H1 (cell line): ENCODE data around the gene EMC10.

Experiments used
- BRCA1 ChIP-seq: IDR thresholded peaks from 2 replicates; pipeline ENCODE4 v1.6.1; 2012; ENCODE audit warnings: low read depth, low read length, improper control_type of control experiment
- EZH2 ChIP-seq: fragments of 200-600 bp; sonication (generic); IDR thresholded peaks from 2 replicates; pipeline ENCODE4 v1.7.1; 2012; ENCODE audit warnings: low read depth, mild to moderate bottlenecking, moderate library complexity, low read length, inconsistent platforms; ENCODE audit not compliant: severe bottlenecking
- GABPA ChIP-seq: IDR thresholded peaks from 2 replicates; pipeline ENCODE4 v1.6.1; 2011; ENCODE audit warnings: mild to moderate bottlenecking, low read length, moderate library complexity, borderline replicate concordance; ENCODE audit not compliant: insufficient read depth
- JUN ChIP-seq: IDR thresholded peaks from 2 replicates; pipeline ENCODE4 v1.6.1; 2011; ENCODE audit warnings: low read depth, mild to moderate bottlenecking, improper control_type of control experiment, low read length
- JUND ChIP-seq: IDR thresholded peaks from 2 replicates; pipeline ENCODE4 v1.6.1; 2011; ENCODE audit warnings: mild to moderate bottlenecking, improper control_type of control experiment, low read length
- KDM1A ChIP-seq: fragments of 200-600, 300-600 bp; sonication (generic); IDR thresholded peaks from 2 replicates; pipeline ENCODE4 v1.7.1; 2016; ENCODE audit warnings: mild to moderate bottlenecking, low read length, borderline replicate concordance
- MAFK ChIP-seq: IDR thresholded peaks from 2 replicates; pipeline ENCODE4 v1.6.1; 2012; ENCODE audit warnings: low read depth, mild to moderate bottlenecking, improper control_type of control experiment, low read length
- POLR2A ChIP-seq, 2 experiments: IDR thresholded peaks; 1 replicate in 1 of 2; 2 replicates in 1 of 2; pipeline ENCODE4 v1.6.1; 2011; ENCODE audit warnings: low read depth in 2 of 2, low read length in 2 of 2, mild to moderate bottlenecking in 2 of 2; ENCODE audit errors: control extremely low read depth in 1 of 2
- RFX5 ChIP-seq: IDR thresholded peaks from 2 replicates; pipeline ENCODE4 v1.6.1; 2011; ENCODE audit warnings: low read depth, low read length, improper control_type of control experiment, borderline replicate concordance
- SIN3A ChIP-seq, 2 experiments: IDR thresholded peaks in 1 of 2; conservative IDR thresholded peaks in 1 of 2; 2 replicates each; pipeline ENCODE4 v1.6.1; 2011 to 2012; ENCODE audit warnings: low read length in 2 of 2, improper control_type of control experiment in 1 of 2, low read depth in 1 of 2, mild to moderate bottlenecking in 1 of 2
- SUZ12 ChIP-seq: fragments of 200-600 bp; sonication (generic); IDR thresholded peaks from 2 replicates; pipeline ENCODE4 v1.6.1; 2012; ENCODE audit warnings: mild to moderate bottlenecking, inconsistent platforms, low read length, moderate library complexity, mixed read lengths
- TAF7 ChIP-seq: optimal IDR thresholded peaks from 2 replicates; pipeline ENCODE3; 2011; ENCODE audit warnings: low read depth, mild to moderate bottlenecking, inconsistent platforms, low read length, moderate library complexity, borderline replicate concordance
- TF ChIP-seq, protein P1 (sequence below), 3 experiments: IDR thresholded peaks; 1 replicate in 2 of 3; 2 replicates in 1 of 3; pipeline versions ENCODE4 v1.5.1 to v1.6.1; 2011; ENCODE audit warnings: low read length in 3 of 3, mild to moderate bottlenecking in 3 of 3, inconsistent platforms in 2 of 3, low read depth in 1 of 3, moderate library complexity in 1 of 3; ENCODE audit not compliant: insufficient read depth in 1 of 3; ENCODE audit errors: control extremely low read depth in 1 of 3

DNA sequence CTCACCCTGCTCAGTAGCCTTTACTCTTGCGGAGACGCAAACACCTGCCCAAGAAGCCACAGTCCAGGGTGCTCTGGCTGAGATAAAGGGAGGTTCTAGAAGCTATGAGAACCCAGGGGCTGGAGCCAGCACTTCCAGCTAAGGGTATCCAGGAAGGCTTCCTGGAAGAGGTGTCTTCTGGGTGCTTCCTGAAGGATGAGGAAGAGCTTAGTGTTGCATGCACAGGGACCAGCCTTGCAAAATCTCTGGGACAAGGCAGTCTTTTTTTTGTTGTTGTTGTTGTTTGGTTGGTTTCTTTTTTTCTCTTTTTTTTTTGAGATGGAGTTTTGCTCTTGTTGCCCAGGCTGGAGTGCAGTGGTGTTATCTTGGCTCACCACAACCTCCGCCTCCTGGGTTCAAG, 23.1 kb upstream of the EMC10 start:
- TF ChIP-seq, protein P1, sequence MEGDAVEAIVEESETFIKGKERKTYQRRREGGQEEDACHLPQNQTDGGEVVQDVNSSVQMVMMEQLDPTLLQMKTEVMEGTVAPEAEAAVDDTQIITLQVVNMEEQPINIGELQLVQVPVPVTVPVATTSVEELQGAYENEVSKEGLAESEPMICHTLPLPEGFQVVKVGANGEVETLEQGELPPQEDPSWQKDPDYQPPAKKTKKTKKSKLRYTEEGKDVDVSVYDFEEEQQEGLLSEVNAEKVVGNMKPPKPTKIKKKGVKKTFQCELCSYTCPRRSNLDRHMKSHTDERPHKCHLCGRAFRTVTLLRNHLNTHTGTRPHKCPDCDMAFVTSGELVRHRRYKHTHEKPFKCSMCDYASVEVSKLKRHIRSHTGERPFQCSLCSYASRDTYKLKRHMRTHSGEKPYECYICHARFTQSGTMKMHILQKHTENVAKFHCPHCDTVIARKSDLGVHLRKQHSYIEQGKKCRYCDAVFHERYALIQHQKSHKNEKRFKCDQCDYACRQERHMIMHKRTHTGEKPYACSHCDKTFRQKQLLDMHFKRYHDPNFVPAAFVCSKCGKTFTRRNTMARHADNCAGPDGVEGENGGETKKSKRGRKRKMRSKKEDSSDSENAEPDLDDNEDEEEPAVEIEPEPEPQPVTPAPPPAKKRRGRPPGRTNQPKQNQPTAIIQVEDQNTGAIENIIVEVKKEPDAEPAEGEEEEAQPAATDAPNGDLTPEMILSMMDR (IDR thresholded peaks at IDR 0.05; ENCODE audit: control extremely low read depth in 1 of 3, insufficient read depth in 1 of 3, low read depth in 1 of 3, low read length in 3 of 3) = no peak
- TF ChIP-seq POLR2A (IDR thresholded peaks at IDR 0.05; ENCODE audit: control extremely low read depth in 1 of 2, low read depth in 2 of 2, low read length in 2 of 2) (no peak), GABPA (no peak), TAF7 (no peak), EZH2 (no peak), MAFK (no peak), BRCA1 (no peak), JUN (no peak), JUND (no peak), RFX5 (no peak), SUZ12 (no peak), SIN3A (conservative IDR thresholded peaks at IDR 0.05 in 1 of 2, IDR thresholded peaks at IDR 0.05 in 1 of 2; ENCODE audit: low read depth in 1 of 2, low read length in 2 of 2) (no peak), KDM1A (no peak)
